ENCODE measurements around the gene CNPPD1. TPM values are rescaled to one million over a fixed set of nuclear protein-coding genes. Genes with fewer than 3 reads are reported as not detected.
A peak's percentile ranks its signal among the peaks of the same experiment; 100 is the strongest.

CNPPD1 gene
- total and polyA plus RNA-seq, 4 donors = 16.5 to 39.8 (median 21.6) TPM

- 95% methylated on average over 18 of the region's 18 CpGs for WGBS
- no peaks in the 10 kb centered on the region for H3K27me3 ChIP-seq (ENCODE audit: control insufficient read depth in 4 of 4, insufficient read depth in 4 of 4, low read length in 3 of 4)
- H3K36me3 ChIP-seq (ENCODE audit: control insufficient read depth in 4 of 4, insufficient read depth in 3 of 4, low read depth in 1 of 4, low read length in 3 of 4) = peaks cover 21 to 45% (median 40%) of the 10 kb centered on the region in 4 donors
- TF ChIP-seq FOXA1 (IDR thresholded peaks at IDR 0.05) (no peak), MAX (IDR thresholded peaks at IDR 0.05) (no peak)
- DNase-seq (ENCODE audit: low spot score) = no peak
- H3K9me3 ChIP-seq (ENCODE audit: control insufficient read depth in 4 of 4, low read length in 3 of 4) = no peaks in the 10 kb centered on the region
- H3K27ac ChIP-seq (ENCODE audit: low read depth in 1 of 2, low read length in 2 of 2) = no peak overlapping the region
- H3K4me1 ChIP-seq (ENCODE audit: control insufficient read depth in 4 of 4, insufficient read depth in 4 of 4, low read length in 3 of 4) = peaks cover 5 to 27% (median 19%) of the 10 kb centered on the region in 4 donors
- no peak overlapping the region for H3K4me3 ChIP-seq (ENCODE audit: low read depth in 1 of 3, low read length in 3 of 3)
- H3K9ac ChIP-seq (ENCODE audit: low read depth in 1 of 2, low read length in 2 of 2) = no peak overlapping the region
These were observed 43.2 kb upstream of the CNPPD1 start for GRCh38 chr2:219219784-219220532.

- peaks cover 17 to 43% (median 35%) of the 10 kb centered on the region in 4 donors for H3K36me3 ChIP-seq (ENCODE audit: control insufficient read depth in 4 of 4, insufficient read depth in 3 of 4, low read depth in 1 of 4, low read length in 3 of 4)
- peak within 1 kb of the TSS; percentile 10 to 48 for H3K9ac ChIP-seq (ENCODE audit: low read depth in 1 of 2, low read length in 2 of 2)
- 16% methylated on average over 71 of the region's 71 CpGs for WGBS
- H3K4me3 ChIP-seq (ENCODE audit: low read depth in 1 of 3, low read length in 3 of 3) = peak within 1 kb of the TSS; percentile 51 to 64 (median 52)
- DNase-seq (ENCODE audit: low spot score) = peak; percentile 97
- TF ChIP-seq JUND (IDR thresholded peaks at IDR 0.05) = no peak
- peak; percentile 70 for TF ChIP-seq SP1 (IDR thresholded peaks at IDR 0.05)
- no peak for TF ChIP-seq ATF3 (IDR thresholded peaks at IDR 0.05)
- no peak for TF ChIP-seq HNF4A (conservative IDR thresholded peaks at IDR 0.05)
- peak; percentile 50 for TF ChIP-seq REST (IDR thresholded peaks at IDR 0.05)
- TF ChIP-seq YY1 (IDR thresholded peaks at IDR 0.05) = no peak
- TF ChIP-seq NR2F2 (IDR thresholded peaks at IDR 0.05) = no peak
- H3K4me1 ChIP-seq (ENCODE audit: control insufficient read depth in 4 of 4, insufficient read depth in 4 of 4, low read length in 3 of 4) = peaks cover 5 to 27% (median 19%) of the 10 kb centered on the region in 4 donors
- H3K27me3 ChIP-seq (ENCODE audit: control insufficient read depth in 4 of 4, insufficient read depth in 4 of 4, low read length in 3 of 4) = no peaks in the 10 kb centered on the region
- peak within 1 kb of the TSS; percentile 85 to 92 for H3K27ac ChIP-seq (ENCODE audit: low read depth in 1 of 2, low read length in 2 of 2)
- no peaks in the 10 kb centered on the region for H3K9me3 ChIP-seq (ENCODE audit: control insufficient read depth in 4 of 4, low read length in 3 of 4)
These were observed 42.3 kb upstream of the CNPPD1 start, which contains the start of gene ABCB6 for GRCh38 chr2:219218732-219219701. Gene ABCB6, minus strand, starts transcription at chr2:219218958. Its CDS starts 285 bp downstream, at chr2:219218673.

GRCh38 chr2:219218217-219218731, 41.5 kb upstream of the CNPPD1 start:
- Histone ChIP-seq H3K4me3 (ENCODE audit: low read depth in 1 of 3, low read length in 3 of 3) (peak overlapping the region; percentile 51 to 64 (median 52)), H3K27me3 (ENCODE audit: control insufficient read depth in 4 of 4, insufficient read depth in 4 of 4, low read length in 3 of 4) (no peaks in the 10 kb centered on the region), H3K36me3 (ENCODE audit: control insufficient read depth in 4 of 4, insufficient read depth in 3 of 4, low read depth in 1 of 4, low read length in 3 of 4) (peaks cover 12 to 43% (median 29%) of the 10 kb centered on the region in 4 donors), H3K9ac (ENCODE audit: low read depth in 1 of 2, low read length in 2 of 2) (peak overlapping the region; percentile 10 to 48), H3K27ac (ENCODE audit: low read depth in 1 of 2, low read length in 2 of 2) (peak overlapping the region; percentile 85 to 92), H3K9me3 (ENCODE audit: control insufficient read depth in 4 of 4, low read length in 3 of 4) (no peaks in the 10 kb centered on the region), H3K4me1 (ENCODE audit: control insufficient read depth in 4 of 4, insufficient read depth in 4 of 4, low read length in 3 of 4) (peaks cover 5 to 27% (median 19%) of the 10 kb centered on the region in 4 donors)
- TF ChIP-seq HNF4A (conservative IDR thresholded peaks at IDR 0.05) = peak in 1 of 2 donors; percentile 1
- no peak for TF ChIP-seq FOXA2 (IDR thresholded peaks at IDR 0.05)
- TF ChIP-seq RAD21 (IDR thresholded peaks at IDR 0.05) = peak in 1 of 2 donors; percentile 2
- DNase-seq (ENCODE audit: low spot score) = no peak
- under 1% methylated on average over 37 of the region's 37 CpGs for WGBS

All from liver (tissue), 9 donors.